Measurements from ENCODE around the gene OR2F1.

DNA sequence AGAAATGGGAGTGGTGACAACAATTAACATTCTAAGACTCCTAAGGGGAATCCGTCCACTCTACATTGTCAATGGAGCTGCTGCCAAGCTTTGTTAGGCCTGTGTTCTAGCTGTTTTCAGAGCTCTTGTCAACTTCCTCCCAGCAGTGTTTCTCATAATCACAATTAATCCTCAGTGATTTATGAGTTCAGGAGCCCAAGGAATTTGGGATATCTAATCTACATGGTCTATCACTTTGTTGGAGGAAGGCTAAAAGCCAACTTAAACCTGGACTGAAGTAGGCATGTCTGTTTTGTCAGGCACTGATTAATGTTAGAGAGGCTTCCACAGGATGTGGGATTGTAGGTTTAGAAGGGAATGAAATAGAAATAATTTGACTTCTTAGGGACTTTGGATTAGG lies 29.8 kb upstream of the OR2F1 start:
- TF ChIP-seq, protein P1, sequence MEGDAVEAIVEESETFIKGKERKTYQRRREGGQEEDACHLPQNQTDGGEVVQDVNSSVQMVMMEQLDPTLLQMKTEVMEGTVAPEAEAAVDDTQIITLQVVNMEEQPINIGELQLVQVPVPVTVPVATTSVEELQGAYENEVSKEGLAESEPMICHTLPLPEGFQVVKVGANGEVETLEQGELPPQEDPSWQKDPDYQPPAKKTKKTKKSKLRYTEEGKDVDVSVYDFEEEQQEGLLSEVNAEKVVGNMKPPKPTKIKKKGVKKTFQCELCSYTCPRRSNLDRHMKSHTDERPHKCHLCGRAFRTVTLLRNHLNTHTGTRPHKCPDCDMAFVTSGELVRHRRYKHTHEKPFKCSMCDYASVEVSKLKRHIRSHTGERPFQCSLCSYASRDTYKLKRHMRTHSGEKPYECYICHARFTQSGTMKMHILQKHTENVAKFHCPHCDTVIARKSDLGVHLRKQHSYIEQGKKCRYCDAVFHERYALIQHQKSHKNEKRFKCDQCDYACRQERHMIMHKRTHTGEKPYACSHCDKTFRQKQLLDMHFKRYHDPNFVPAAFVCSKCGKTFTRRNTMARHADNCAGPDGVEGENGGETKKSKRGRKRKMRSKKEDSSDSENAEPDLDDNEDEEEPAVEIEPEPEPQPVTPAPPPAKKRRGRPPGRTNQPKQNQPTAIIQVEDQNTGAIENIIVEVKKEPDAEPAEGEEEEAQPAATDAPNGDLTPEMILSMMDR (IDR thresholded peaks at IDR 0.05) = no peak
- TF ChIP-seq ZFX (IDR thresholded peaks at IDR 0.05; ENCODE audit: borderline replicate concordance) = no peak
